ENCODE results near the gene CYBA. TPM values are rescaled to one million over a fixed set of nuclear protein-coding genes. Genes with fewer than 3 reads are reported as not detected.

CYBA gene
- total and polyA plus RNA-seq, 2 of the 4 experiments (the other 2 are of a cell fraction): 65.6 to 169 TPM

DNA sequence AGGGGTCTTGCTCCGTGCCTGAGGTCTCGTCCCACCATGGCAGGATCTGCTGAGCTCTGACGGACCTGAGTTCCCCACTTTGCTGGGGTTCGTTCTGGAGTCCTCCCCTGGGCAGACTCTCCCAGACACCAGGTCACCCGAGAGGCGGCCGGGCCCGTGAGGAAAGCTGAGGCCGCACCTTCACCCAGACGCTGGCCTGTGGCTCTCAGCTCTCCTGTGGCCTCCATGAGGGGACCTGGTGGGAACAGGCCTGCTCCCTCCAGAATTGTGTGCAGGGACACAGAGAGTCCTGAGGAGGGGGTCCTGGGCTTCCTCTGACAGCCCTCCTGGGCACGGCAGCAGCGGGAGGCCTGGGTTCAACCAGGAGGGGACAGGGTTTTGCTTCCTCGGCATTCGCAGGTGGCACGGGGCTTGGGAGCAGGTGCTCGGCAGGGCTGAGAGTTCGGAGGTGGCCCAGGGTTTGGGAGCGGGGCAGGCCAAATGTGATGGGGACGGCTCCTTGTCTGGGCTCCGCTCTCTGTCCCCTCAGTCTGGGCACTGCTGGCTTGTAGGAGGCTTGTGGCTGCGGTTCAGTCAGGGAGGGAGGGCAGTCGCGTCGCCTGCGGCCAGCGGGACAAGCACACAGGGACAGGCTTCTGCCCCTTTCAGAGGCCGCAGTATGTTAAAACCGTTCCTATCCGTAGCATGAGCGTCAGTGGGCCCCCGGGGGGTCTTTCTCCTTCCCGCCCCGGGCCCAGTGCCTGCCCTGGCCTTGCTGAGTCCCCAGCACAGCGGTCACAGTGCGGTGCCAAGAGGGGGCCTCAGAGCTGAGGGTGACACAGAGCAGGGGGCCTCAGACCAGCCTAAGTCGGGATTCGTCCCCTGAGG, 43.6 kb upstream of the CYBA start (continued):
- no peak for TF ChIP-seq NFE2L2 (IDR thresholded peaks at IDR 0.05; ENCODE audit: low read depth, low read length)

DNA sequence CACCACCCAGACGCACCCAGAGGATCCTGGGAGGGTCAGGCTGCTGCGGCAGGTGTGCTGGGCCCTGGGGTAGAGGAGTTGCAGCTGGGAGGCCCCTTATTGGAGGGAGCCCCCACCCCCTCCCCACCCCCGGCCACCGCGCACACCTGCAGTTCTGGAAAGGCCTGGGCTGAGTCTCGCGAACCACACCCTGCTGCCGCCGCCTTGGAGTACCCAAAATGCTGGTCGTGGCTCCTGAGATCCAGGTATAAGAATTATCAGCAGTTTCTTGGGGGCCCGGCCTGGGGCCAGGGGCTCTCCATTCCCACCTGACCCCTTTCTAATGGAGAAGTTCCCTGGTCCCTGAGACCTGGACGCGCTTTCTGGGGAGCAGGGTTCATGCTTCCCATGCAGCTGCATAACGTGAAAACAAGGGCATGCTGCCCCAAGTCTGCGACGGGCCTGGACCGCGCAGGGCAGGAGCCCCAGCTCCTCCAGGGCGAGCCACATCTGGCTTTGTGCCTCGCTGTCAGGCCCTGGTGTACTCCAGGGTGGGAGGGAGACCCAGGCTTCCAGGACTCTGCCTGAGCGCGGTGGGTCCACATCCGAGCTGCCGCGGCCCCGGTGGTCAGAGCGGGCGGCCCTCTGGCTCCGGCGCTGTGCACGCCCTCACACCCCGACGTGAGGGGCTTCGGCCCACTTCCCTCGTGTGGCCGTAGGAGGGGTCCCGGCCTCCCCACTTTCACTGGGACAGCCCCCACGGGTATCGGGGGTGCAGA, 42.7 kb upstream of the CYBA start:
- dilution Hi-C loops (cut with HindIII; ENCODE audit: low sequenced_read_pairs, unreplicated experiment) (no loop called here), in situ Hi-C loops (cut with MboI; ENCODE audit: low sequenced_read_pairs) (no loop called here), intact Hi-C loops (cut with micrococcal nuclease) (no loop called here)
- Histone ChIP-seq H2AK9ac (replicated peaks; ENCODE audit: low read depth, low read length, poor library complexity) (no peak overlapping the region), H3K9ac (ENCODE audit: low read depth, low read length) (no peak overlapping the region), H3K27me3 (ENCODE audit: control insufficient read depth, insufficient read depth, low read length) (peaks cover 18% of the 10 kb centered on the region; the same call in 1 of the 2 replicates), H3K9me3 (ENCODE audit: control insufficient read depth, insufficient read depth, low read length) (no peaks in the 10 kb centered on the region), H4K8ac (ENCODE audit: low read depth in 2 of 2, low read length in 2 of 2) (no peak overlapping the region), H3K18ac (ENCODE audit: low read depth, low read length) (no peak overlapping the region), H3K27ac (ENCODE audit: insufficient read depth, low read length) (no peak overlapping the region), H2BK20ac (ENCODE audit: low read depth, low read length) (no peak overlapping the region), H4K5ac (ENCODE audit: low read depth, low read length) (no peak overlapping the region), H2BK5ac (ENCODE audit: low read depth, low read length, poor library complexity, severe bottlenecking) (no peak overlapping the region), H3K4me1 (ENCODE audit: control insufficient read depth, insufficient read depth, low read length) (no peaks in the 10 kb centered on the region), H3K36me3 (ENCODE audit: control insufficient read depth, insufficient read depth, low read length) (peaks cover 18% of the 10 kb centered on the region), H2AFZ (replicated peaks; ENCODE audit: low read length, poor library complexity) (no peak overlapping the region), H4K91ac (ENCODE audit: insufficient read depth, low read depth, low read length) (no peak overlapping the region), H3K23ac (ENCODE audit: low read depth, low read length) (no peak overlapping the region), H3K4ac (ENCODE audit: low read depth, low read length) (no peak overlapping the region), H3K14ac (replicated peaks; ENCODE audit: low read depth, low read length) (no peak overlapping the region), H3K4me3 (ENCODE audit: insufficient read depth, low read depth, low read length) (no peak overlapping the region), H2AK5ac (ENCODE audit: low read depth, low read length) (no peak overlapping the region), H3K4me2 (ENCODE audit: low read depth, low read length) (no peak overlapping the region), H4K20me1 (ENCODE audit: insufficient read depth, low read length) (no peaks in the 10 kb centered on the region; the same call in 1 of the 2 replicates), H3K56ac (ENCODE audit: extremely low read depth, insufficient read depth, low read length) (no peak overlapping the region), H3K79me1 (ENCODE audit: low read depth in 1 of 2, low read length in 2 of 2) (no peaks in the 10 kb centered on the region), H3K9me1 (ENCODE audit: insufficient read depth, low read length) (no peaks in the 10 kb centered on the region), H2BK15ac (ENCODE audit: low read depth, low read length) (no peak overlapping the region), H2BK120ac (ENCODE audit: low read depth, low read length) (no peak overlapping the region)
- TF ChIP-seq NFE2L2 (IDR thresholded peaks at IDR 0.05; ENCODE audit: low read depth, low read length) (no peak), POLR2A (IDR thresholded peaks at IDR 0.05; ENCODE audit: low read depth, low read length) (no peak), CHD1 (IDR thresholded peaks at IDR 0.05; ENCODE audit: low read depth, low read length) (no peak)
- TF ChIP-seq, protein P1, sequence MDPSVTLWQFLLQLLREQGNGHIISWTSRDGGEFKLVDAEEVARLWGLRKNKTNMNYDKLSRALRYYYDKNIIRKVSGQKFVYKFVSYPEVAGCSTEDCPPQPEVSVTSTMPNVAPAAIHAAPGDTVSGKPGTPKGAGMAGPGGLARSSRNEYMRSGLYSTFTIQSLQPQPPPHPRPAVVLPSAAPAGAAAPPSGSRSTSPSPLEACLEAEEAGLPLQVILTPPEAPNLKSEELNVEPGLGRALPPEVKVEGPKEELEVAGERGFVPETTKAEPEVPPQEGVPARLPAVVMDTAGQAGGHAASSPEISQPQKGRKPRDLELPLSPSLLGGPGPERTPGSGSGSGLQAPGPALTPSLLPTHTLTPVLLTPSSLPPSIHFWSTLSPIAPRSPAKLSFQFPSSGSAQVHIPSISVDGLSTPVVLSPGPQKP (IDR thresholded peaks at IDR 0.05; ENCODE audit: borderline replicate concordance, low read depth, low read length): no peak
- TF ChIP-seq, protein P2, sequence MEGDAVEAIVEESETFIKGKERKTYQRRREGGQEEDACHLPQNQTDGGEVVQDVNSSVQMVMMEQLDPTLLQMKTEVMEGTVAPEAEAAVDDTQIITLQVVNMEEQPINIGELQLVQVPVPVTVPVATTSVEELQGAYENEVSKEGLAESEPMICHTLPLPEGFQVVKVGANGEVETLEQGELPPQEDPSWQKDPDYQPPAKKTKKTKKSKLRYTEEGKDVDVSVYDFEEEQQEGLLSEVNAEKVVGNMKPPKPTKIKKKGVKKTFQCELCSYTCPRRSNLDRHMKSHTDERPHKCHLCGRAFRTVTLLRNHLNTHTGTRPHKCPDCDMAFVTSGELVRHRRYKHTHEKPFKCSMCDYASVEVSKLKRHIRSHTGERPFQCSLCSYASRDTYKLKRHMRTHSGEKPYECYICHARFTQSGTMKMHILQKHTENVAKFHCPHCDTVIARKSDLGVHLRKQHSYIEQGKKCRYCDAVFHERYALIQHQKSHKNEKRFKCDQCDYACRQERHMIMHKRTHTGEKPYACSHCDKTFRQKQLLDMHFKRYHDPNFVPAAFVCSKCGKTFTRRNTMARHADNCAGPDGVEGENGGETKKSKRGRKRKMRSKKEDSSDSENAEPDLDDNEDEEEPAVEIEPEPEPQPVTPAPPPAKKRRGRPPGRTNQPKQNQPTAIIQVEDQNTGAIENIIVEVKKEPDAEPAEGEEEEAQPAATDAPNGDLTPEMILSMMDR (conservative IDR thresholded peaks at IDR 0.05; ENCODE audit: low read depth, low read length): no peak
- TF ChIP-seq, protein P3, sequence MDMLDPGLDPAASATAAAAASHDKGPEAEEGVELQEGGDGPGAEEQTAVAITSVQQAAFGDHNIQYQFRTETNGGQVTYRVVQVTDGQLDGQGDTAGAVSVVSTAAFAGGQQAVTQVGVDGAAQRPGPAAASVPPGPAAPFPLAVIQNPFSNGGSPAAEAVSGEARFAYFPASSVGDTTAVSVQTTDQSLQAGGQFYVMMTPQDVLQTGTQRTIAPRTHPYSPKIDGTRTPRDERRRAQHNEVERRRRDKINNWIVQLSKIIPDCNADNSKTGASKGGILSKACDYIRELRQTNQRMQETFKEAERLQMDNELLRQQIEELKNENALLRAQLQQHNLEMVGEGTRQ (IDR thresholded peaks at IDR 0.05; ENCODE audit: low read depth, low read length): no peak
- POLR2A ChIA-PET (ENCODE audit: unreplicated experiment): no interaction called here
- CTCF ChIA-PET: no interaction called here
- no TSS peak for BruUV-seq (replicated peaks)
- DNase-seq (no peak), ATAC-seq (ENCODE audit: low read depth) (no peak)
- 85% methylated on average over 17 of the region's 39 CpGs; no CpG with 5 or more reads in 1 of the 2 experiments for WGBS, 2 experiments (ENCODE audit: extremely low coverage in 2 of 2, insufficient read length in 1 of 2)

All from IMR-90 (cell line).